ENCODE measurements around the gene SLC11A2. TPM values are rescaled to one million over a fixed set of nuclear protein-coding genes. Genes with fewer than 3 reads are reported as not detected.
A peak's percentile ranks its signal among the peaks of the same experiment; 100 is the strongest.

SLC11A2 gene
- total and polyA plus RNA-seq, 2 of the 13 experiments (the other 11 are each of a cell fraction or from before 2014, with no cell fraction given), result 71.7 to 77.0 TPM

DNA sequence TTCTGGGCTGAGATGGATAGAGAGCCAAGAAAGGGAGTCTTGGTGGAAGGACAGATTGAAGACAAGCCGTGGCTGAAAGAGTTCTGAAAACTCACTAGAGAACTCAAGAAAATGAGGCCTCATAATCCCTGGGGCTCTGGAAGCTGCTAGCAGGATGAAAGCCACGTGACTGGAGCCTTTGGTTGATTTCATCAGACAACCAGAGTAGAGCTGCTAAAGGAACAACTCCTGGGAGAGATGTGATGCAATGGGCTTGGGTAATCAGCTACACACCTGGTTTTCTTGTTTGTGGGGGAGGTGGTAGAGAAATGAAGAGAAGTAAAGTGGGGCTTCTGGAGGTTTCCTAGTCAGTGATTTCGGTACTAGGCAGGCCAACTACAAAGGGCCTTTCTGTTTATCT, 43.8 kb upstream of the SLC11A2 start (continued):
- TF ChIP-seq MIER3 (CRISPR knock-in tag; IDR thresholded peaks at IDR 0.05; ENCODE audit: borderline replicate concordance) (no peak), CEBPB (IDR thresholded peaks at IDR 0.05; ENCODE audit: borderline replicate concordance, low read depth, low read length) (peak; percentile 93), GABPA (IDR thresholded peaks at IDR 0.05; ENCODE audit: low read depth, low read length) (no peak), GABPA (CRISPR knock-in tag; IDR thresholded peaks at IDR 0.05; ENCODE audit: low read depth) (no peak), HHEX (CRISPR knock-in tag; IDR thresholded peaks at IDR 0.05) (no peak), RAD51 (IDR thresholded peaks at IDR 0.05; ENCODE audit: borderline replicate concordance) (peak; percentile 19; the same call in 1 of the 2 replicates), ZBTB7A (CRISPR knock-in tag; IDR thresholded peaks at IDR 0.05) (no peak), MXD4 (CRISPR knock-in tag; IDR thresholded peaks at IDR 0.05) (no peak), THYN1 (CRISPR knock-in tag; IDR thresholded peaks at IDR 0.05; ENCODE audit: borderline replicate concordance, low read depth) (no peak), NCOA2 (CRISPR knock-in tag; IDR thresholded peaks at IDR 0.05) (no peak), ZNF24 (IDR thresholded peaks at IDR 0.05) (no peak), RCOR2 (CRISPR knock-in tag; IDR thresholded peaks at IDR 0.05) (no peak), SMC3 (IDR thresholded peaks at IDR 0.05; ENCODE audit: low read length) (no peak), POLR2G (IDR thresholded peaks at IDR 0.05; ENCODE audit: low read depth, low read length) (no peak), NCOA1 (CRISPR knock-in tag; IDR thresholded peaks at IDR 0.05) (no peak), GATAD1 (CRISPR knock-in tag; IDR thresholded peaks at IDR 0.05) (no peak), MAF1 (CRISPR knock-in tag; IDR thresholded peaks at IDR 0.05; ENCODE audit: borderline replicate concordance) (no peak), MEF2D (CRISPR knock-in tag; IDR thresholded peaks at IDR 0.05) (no peak), ZNF7 (CRISPR knock-in tag; IDR thresholded peaks at IDR 0.05) (no peak), MEIS1 (CRISPR knock-in tag; IDR thresholded peaks at IDR 0.05; ENCODE audit: borderline replicate concordance) (no peak), ZNF292 (CRISPR knock-in tag; IDR thresholded peaks at IDR 0.05; ENCODE audit: borderline replicate concordance, low read depth) (no peak), FOSL2 (CRISPR knock-in tag; IDR thresholded peaks at IDR 0.05) (0 out of 2 replicates have a peak, but pooled peaks have one; percentile 26), CBX5 (CRISPR knock-in tag; IDR thresholded peaks at IDR 0.05; ENCODE audit: borderline replicate concordance) (0 out of 2 replicates have a peak, but pooled peaks have one; percentile 33), ZNF350 (CRISPR knock-in tag; IDR thresholded peaks at IDR 0.05; ENCODE audit: borderline replicate concordance, low read depth) (no peak), GATAD2A (CRISPR knock-in tag; IDR thresholded peaks at IDR 0.05) (peak; percentile 70)
- TF ChIP-seq, protein P1, sequence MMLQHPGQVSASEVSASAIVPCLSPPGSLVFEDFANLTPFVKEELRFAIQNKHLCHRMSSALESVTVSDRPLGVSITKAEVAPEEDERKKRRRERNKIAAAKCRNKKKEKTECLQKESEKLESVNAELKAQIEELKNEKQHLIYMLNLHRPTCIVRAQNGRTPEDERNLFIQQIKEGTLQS (CRISPR knock-in tag; IDR thresholded peaks at IDR 0.05), result peak; percentile 24; the same call in 1 of the 2 replicates
- TF ChIP-seq, protein P2, sequence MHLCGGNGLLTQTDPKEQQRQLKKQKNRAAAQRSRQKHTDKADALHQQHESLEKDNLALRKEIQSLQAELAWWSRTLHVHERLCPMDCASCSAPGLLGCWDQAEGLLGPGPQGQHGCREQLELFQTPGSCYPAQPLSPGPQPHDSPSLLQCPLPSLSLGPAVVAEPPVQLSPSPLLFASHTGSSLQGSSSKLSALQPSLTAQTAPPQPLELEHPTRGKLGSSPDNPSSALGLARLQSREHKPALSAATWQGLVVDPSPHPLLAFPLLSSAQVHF (CRISPR knock-in tag; IDR thresholded peaks at IDR 0.05), result no peak
- TF ChIP-seq, protein P3, sequence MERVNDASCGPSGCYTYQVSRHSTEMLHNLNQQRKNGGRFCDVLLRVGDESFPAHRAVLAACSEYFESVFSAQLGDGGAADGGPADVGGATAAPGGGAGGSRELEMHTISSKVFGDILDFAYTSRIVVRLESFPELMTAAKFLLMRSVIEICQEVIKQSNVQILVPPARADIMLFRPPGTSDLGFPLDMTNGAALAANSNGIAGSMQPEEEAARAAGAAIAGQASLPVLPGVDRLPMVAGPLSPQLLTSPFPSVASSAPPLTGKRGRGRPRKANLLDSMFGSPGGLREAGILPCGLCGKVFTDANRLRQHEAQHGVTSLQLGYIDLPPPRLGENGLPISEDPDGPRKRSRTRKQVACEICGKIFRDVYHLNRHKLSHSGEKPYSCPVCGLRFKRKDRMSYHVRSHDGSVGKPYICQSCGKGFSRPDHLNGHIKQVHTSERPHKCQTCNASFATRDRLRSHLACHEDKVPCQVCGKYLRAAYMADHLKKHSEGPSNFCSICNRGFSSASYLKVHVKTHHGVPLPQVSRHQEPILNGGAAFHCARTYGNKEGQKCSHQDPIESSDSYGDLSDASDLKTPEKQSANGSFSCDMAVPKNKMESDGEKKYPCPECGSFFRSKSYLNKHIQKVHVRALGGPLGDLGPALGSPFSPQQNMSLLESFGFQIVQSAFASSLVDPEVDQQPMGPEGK (CRISPR knock-in tag; IDR thresholded peaks at IDR 0.05), result no peak
- TF ChIP-seq, protein P4, sequence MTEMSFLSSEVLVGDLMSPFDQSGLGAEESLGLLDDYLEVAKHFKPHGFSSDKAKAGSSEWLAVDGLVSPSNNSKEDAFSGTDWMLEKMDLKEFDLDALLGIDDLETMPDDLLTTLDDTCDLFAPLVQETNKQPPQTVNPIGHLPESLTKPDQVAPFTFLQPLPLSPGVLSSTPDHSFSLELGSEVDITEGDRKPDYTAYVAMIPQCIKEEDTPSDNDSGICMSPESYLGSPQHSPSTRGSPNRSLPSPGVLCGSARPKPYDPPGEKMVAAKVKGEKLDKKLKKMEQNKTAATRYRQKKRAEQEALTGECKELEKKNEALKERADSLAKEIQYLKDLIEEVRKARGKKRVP (CRISPR knock-in tag; IDR thresholded peaks at IDR 0.05), result peak in 1 of 2 experiments; percentile 96; a peak in 2 of 4 replicates

All from HepG2 (cell line).